CD8-positive, alpha-beta memory T cell (primary cell): ENCODE data around the gene SMYD2. TPM values are rescaled to one million over a fixed set of nuclear protein-coding genes. Genes with fewer than 3 reads are reported as not detected.
A peak's percentile ranks its signal among the peaks of the same experiment; 100 is the strongest.

ENCODE experiments used
- CTCF ChIA-PET: fragments of 350-600 bp; sonication (Branson Sonifier 250); formaldehyde crosslinking; loops from one replicate; lab custom pipeline; 2021; ENCODE audit warnings: antibody characterized with exemption; lab: Charles Lee
- POLR2A ChIA-PET: fragments of 350-600 bp; sonication (Branson Sonifier 250); formaldehyde crosslinking; loops from one replicate; lab custom pipeline; 2021; ENCODE audit warnings: antibody characterized with exemption; lab: Charles Lee
- DNase-seq, 5 donors: peaks; one replicate each; pipeline versions ENCODE4 v3.0.0 to v3.0.0-alpha.2; 2020 to 2022; ENCODE audit warnings: mixed read lengths in 1 of 5
- H3K27ac ChIP-seq: one replicate; pipeline ENCODE4 v1.7.0; 2013; ENCODE audit warnings: low read depth, mild to moderate bottlenecking, low read length, moderate library complexity
- H3K27me3 ChIP-seq: 2 replicates; pipeline ENCODE4 v1.7.0; 2013; ENCODE audit warnings: low read length, mild to moderate bottlenecking; ENCODE audit not compliant: insufficient read depth, poor library complexity, severe bottlenecking
- H3K36me3 ChIP-seq: 2 replicates; pipeline ENCODE4 v1.7.0; 2013; ENCODE audit warnings: mild to moderate bottlenecking, low read length, moderate library complexity; ENCODE audit not compliant: insufficient read depth
- H3K4me1 ChIP-seq: 2 replicates; pipeline ENCODE4 v1.7.0; 2013; ENCODE audit warnings: mild to moderate bottlenecking, low read length, moderate library complexity; ENCODE audit not compliant: insufficient read depth
- H3K4me3 ChIP-seq: 2 replicates; pipeline ENCODE4 v1.7.0; 2013; ENCODE audit warnings: mild to moderate bottlenecking, low read length
- H3K9me3 ChIP-seq: 2 replicates; pipeline ENCODE4 v1.7.0; 2013; ENCODE audit warnings: mild to moderate bottlenecking, low read length
- H3K27ac Mint-ChIP-seq, 8 donors: one replicate each; pipeline ENCODE4 v1.8.0; 2020 to 2021; ENCODE audit warnings: mixed read lengths in 8 of 8, mild to moderate bottlenecking in 6 of 8, inconsistent platforms in 3 of 8, moderate library complexity in 3 of 8
- H3K27me3 Mint-ChIP-seq, 2 donors: one replicate each; pipeline ENCODE4 v1.8.0; 2020 to 2021; ENCODE audit warnings: mixed read lengths in 2 of 2, mild to moderate bottlenecking in 1 of 2, moderate library complexity in 1 of 2
- H3K36me3 Mint-ChIP-seq, 3 donors: one replicate each; pipeline ENCODE4 v1.8.0; 2020 to 2021; ENCODE audit warnings: mixed read lengths in 3 of 3, inconsistent platforms in 1 of 3, mild to moderate bottlenecking in 1 of 3
- H3K4me1 Mint-ChIP-seq, 3 donors: one replicate each; pipeline ENCODE4 v1.8.0; 2020 to 2021; ENCODE audit warnings: mixed read lengths in 3 of 3, inconsistent platforms in 1 of 3, mild to moderate bottlenecking in 1 of 3
- H3K4me3 Mint-ChIP-seq, 7 donors: one replicate each; pipeline ENCODE4 v1.8.0; 2020 to 2021; ENCODE audit warnings: mixed read lengths in 7 of 7, mild to moderate bottlenecking in 6 of 7, moderate library complexity in 4 of 7, inconsistent platforms in 2 of 7
- H3K9me3 Mint-ChIP-seq, 5 donors: one replicate each; pipeline ENCODE4 v1.8.0; 2020 to 2022; ENCODE audit warnings: mixed read lengths in 5 of 5, mild to moderate bottlenecking in 3 of 5, moderate library complexity in 2 of 5, inconsistent platforms in 1 of 5
- polyA plus RNA-seq: library from polyadenylated mRNA; unstranded; fragments of 300-500 nt; fragmentation: Illumina TruSeq; gene quantifications from one replicate; pipeline ENCODE4 v1.2.3, GENCODE V29; 2021
- total RNA-seq, 2 experiments: library from RNA; stranded (reverse); gene quantifications; one replicate each; pipeline ENCODE4 v1.2.3, GENCODE V29; 2021

SMYD2 gene
- total and polyA plus RNA-seq, 3 experiments from 2014 or later, result 23.2 to 46.2 (median 25.9) TPM

DNA sequence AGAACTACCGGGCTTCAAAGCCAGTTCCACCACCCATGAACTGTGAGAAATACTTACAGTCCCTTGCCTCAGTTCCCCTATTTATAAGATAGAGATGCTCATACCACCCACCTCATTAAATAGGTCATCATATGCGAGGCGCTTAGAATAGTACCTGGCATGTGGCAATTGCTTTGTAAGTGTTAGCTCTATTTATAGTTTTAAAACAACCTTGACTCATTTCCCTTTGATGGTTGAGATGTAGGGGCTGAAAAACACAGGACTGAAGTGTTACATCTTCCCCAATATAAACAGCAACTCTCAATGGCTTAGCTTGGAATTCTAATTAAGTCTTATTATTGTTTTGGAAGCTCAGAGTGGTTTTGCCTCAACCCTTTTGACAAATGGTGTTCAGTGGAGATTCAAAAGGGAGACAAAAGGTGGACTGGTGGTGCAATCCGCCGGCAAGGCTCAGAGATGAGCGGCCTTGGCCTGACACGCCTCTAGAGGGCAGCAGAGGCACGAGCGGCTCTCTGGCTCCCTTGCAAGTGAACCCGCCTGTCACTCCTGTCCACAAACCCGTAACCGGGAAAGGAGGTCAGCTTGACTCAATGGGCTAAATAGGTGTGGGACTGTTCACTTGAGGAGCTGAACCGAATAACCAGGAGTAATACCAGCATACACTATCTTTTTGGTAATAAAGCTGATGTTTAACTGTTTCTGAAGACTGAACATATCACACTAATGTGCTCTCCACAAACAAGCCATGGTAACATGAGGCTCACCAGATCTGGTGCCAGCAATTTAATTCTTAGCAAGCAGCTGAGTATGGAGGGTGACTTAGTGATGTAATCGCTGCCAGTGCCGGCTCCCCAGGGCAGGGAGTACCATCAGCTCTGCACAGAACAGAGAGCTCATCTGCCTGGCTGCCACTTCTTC, 19.5 kb upstream of the SMYD2 start:
- Histone ChIP-seq H3K27ac (no peak overlapping the region), H3K36me3 (no peaks in the 10 kb centered on the region), H3K27me3 (peaks cover 18% of the 10 kb centered on the region), H3K4me1 (no peaks in the 10 kb centered on the region), H3K4me3 (no peak overlapping the region), H3K9me3 (no peaks in the 10 kb centered on the region)
- POLR2A ChIA-PET, result interaction anchor here (1.3 kb wide), 1 partner anchor 67 kb away, joined by 6 read pairs; no protein-coding TSS in a partner anchor
- peak; percentile 65 to 83 (median 71) for DNase-seq
- peaks cover 0 to 2% (median 0%) of the 10 kb centered on the region in 5 donors for H3K9me3 Mint-ChIP-seq
- no peak overlapping the region for H3K4me3 Mint-ChIP-seq
- H3K36me3 Mint-ChIP-seq, result no peaks in the 10 kb centered on the region
- H3K4me1 Mint-ChIP-seq, result peaks cover 0 to 6% (median 6%) of the 10 kb centered on the region in 3 donors
- CTCF ChIA-PET, result interaction anchor here (0.6 to 11.5 kb wide), 33 partner anchors 9 to 355 kb away, joined by 3 to 356 read pairs (median 7); partner anchors contain the start of gene SMYD2
- peaks cover 37 to 80% of the 10 kb centered on the region in 2 donors for H3K27me3 Mint-ChIP-seq
- no peak overlapping the region for H3K27ac Mint-ChIP-seq

DNA sequence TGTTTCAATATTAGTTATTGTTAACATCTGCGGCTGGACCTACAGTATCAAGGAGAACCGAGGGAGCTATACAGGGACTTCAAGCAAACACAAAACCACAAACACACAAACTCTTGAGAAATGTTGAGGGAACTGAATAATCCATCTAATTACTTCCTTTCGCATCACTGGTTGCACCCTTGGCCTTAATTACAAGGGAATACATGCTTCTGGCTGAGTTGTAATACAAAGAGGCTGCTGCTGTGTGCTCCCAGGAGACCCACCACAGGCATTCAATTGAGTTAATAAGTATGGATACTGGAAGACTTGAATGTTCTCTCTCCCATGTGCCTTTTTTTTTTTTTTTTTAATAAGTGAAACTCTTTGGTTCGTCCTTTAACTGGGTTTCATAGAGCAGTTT, 16.8 kb upstream of the SMYD2 start:
- DNase-seq, result no peak
- H3K4me3 Mint-ChIP-seq, result no peak overlapping the region
- Histone ChIP-seq H3K27me3 (peaks cover 25% of the 10 kb centered on the region), H3K4me3 (no peak overlapping the region), H3K36me3 (no peaks in the 10 kb centered on the region), H3K4me1 (no peaks in the 10 kb centered on the region), H3K9me3 (no peaks in the 10 kb centered on the region), H3K27ac (no peak overlapping the region)
- H3K4me1 Mint-ChIP-seq, result peaks cover 0 to 6% (median 6%) of the 10 kb centered on the region in 3 donors
- peak overlapping the region in 1 of 8 donors; percentile 40 for H3K27ac Mint-ChIP-seq
- CTCF ChIA-PET, result interaction anchor here (1.7 to 11.5 kb wide), 2 partner anchors 13 to 65 kb away, joined by 6 to 356 read pairs; no protein-coding TSS in a partner anchor
- peaks cover 41 to 62% of the 10 kb centered on the region in 2 donors for H3K27me3 Mint-ChIP-seq
- no peaks in the 10 kb centered on the region for H3K36me3 Mint-ChIP-seq
- POLR2A ChIA-PET, result no interaction called here
- no peaks in the 10 kb centered on the region for H3K9me3 Mint-ChIP-seq

DNA sequence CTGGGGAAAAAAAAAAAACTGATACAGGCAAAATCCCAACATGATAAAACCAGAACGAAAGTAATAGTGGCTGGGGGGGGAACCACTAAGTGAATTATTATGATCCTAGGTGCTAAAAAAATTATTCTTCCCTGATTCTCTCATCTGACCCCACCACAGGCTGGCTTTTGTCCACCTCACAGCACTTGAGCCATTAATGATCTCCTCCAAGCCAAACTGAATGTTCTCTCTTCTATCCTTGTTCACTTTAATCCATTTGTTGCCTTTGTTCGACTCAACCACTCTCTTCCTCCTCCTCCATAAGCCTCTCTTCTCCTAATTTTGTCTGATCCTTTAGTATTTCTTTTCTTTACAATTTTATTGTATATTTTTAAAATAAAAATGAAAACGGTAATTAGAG, 16.0 kb upstream of the SMYD2 start:
- Mint-ChIP-seq H3K4me1 (peaks cover 0 to 6% (median 6%) of the 10 kb centered on the region in 3 donors), H3K9me3 (no peaks in the 10 kb centered on the region), H3K27ac (no peak overlapping the region), H3K36me3 (no peaks in the 10 kb centered on the region), H3K27me3 (peaks cover 35 to 62% of the 10 kb centered on the region in 2 donors), H3K4me3 (no peak overlapping the region)
- POLR2A ChIA-PET, result no interaction called here
- H3K36me3 ChIP-seq, result no peaks in the 10 kb centered on the region
- no peak overlapping the region for H3K4me3 ChIP-seq
- no peaks in the 10 kb centered on the region for H3K9me3 ChIP-seq
- no peaks in the 10 kb centered on the region for H3K4me1 ChIP-seq
- DNase-seq, result no peak
- peaks cover 25% of the 10 kb centered on the region for H3K27me3 ChIP-seq
- CTCF ChIA-PET, result interaction anchor here (1.7 to 11.5 kb wide), 2 partner anchors 12 to 64 kb away, joined by 6 to 356 read pairs; no protein-coding TSS in a partner anchor
- H3K27ac ChIP-seq, result no peak overlapping the region

DNA sequence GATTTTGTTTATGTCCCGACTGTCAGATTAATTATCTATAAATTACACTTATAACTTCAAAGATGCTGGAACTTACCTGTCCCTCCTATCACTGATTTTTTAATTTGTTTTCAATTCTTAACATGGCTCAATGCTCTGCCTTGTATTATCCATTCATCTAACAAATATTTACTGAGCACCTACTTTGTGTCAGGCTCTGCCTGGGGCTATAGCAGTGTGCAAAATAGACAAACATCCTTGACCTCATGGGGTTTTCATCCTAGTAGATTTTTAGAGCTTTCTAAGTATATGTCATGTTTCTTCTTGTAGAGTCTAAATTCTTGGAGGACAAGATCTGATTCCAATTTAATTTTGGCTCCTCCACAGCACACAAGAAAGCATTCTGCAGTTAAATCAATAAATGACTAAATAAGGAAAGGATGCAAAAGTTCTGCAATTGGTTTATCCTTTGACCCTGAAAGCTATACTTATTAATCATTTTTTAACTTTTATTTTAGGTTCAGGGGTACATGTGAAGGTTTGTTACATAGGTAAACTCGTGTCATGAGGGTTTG, 10.8 kb upstream of the SMYD2 start:
- H3K9me3 Mint-ChIP-seq, result peaks cover 0 to 4% (median 2%) of the 10 kb centered on the region in 5 donors
- peaks cover 13 to 25% of the 10 kb centered on the region in 2 donors for H3K27me3 Mint-ChIP-seq
- H3K4me1 Mint-ChIP-seq, result no peaks in the 10 kb centered on the region
- Histone ChIP-seq H3K27ac (no peak overlapping the region), H3K27me3 (peaks cover 6% of the 10 kb centered on the region), H3K36me3 (no peaks in the 10 kb centered on the region), H3K4me3 (no peak overlapping the region), H3K4me1 (no peaks in the 10 kb centered on the region), H3K9me3 (no peaks in the 10 kb centered on the region)
- no peak for DNase-seq
- CTCF ChIA-PET, result interaction anchor here (4.2 to 5.3 kb wide), 2 partner anchors 9 to 60 kb away, joined by 22 to 53 read pairs; no protein-coding TSS in a partner anchor
- POLR2A ChIA-PET, result no interaction called here
- no peak overlapping the region for H3K4me3 Mint-ChIP-seq
- H3K36me3 Mint-ChIP-seq, result no peaks in the 10 kb centered on the region
- no peak overlapping the region for H3K27ac Mint-ChIP-seq

DNA sequence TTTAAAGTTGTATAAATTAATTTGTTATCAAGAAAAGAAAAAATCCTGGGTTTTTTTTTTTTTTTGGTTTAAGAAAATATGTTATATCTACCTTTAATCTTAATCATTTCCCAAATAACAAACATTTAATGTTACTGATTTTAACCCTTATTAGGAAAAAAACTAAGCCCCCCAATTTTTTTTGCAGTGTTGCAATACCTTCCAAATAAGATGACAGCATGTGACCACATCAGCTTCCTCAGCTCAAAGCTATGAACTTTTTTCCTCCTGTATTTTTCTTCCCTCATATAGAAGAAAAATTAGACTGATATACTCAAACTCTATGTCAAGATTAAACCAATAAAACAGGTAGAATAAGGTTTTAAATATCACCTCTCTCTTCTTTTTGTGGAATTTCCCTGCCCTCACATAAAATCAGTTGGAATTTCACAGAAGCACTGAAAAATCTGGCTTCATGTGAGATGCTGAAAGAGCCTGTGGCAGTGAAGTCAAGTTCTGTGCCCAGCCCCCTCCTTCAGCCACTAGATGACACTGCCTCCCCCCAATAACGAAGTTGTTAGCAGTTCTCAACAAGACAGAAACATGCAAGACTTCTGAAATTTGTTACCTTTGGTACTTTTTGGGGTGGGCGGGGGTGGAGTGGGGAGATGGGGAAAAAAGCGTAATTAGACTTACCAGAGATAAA, 9.6 kb upstream of the SMYD2 start:
- Mint-ChIP-seq H3K27me3 (peaks cover 7 to 17% of the 10 kb centered on the region in 2 donors), H3K4me1 (no peaks in the 10 kb centered on the region), H3K36me3 (no peaks in the 10 kb centered on the region), H3K9me3 (peaks cover 0 to 4% (median 2%) of the 10 kb centered on the region in 5 donors), H3K27ac (no peak overlapping the region), H3K4me3 (no peak overlapping the region)
- no peak overlapping the region for H3K27ac ChIP-seq
- no peak for DNase-seq
- H3K9me3 ChIP-seq, result no peaks in the 10 kb centered on the region
- ChIA-PET CTCF (interaction anchor here (4.2 to 5.3 kb wide), 2 partner anchors 10 to 59 kb away, joined by 22 to 53 read pairs; no protein-coding TSS in a partner anchor), POLR2A (no interaction called here)
- no peaks in the 10 kb centered on the region for H3K36me3 ChIP-seq
- H3K4me3 ChIP-seq, result no peak overlapping the region
- peaks cover 6% of the 10 kb centered on the region for H3K27me3 ChIP-seq
- H3K4me1 ChIP-seq, result no peaks in the 10 kb centered on the region

DNA sequence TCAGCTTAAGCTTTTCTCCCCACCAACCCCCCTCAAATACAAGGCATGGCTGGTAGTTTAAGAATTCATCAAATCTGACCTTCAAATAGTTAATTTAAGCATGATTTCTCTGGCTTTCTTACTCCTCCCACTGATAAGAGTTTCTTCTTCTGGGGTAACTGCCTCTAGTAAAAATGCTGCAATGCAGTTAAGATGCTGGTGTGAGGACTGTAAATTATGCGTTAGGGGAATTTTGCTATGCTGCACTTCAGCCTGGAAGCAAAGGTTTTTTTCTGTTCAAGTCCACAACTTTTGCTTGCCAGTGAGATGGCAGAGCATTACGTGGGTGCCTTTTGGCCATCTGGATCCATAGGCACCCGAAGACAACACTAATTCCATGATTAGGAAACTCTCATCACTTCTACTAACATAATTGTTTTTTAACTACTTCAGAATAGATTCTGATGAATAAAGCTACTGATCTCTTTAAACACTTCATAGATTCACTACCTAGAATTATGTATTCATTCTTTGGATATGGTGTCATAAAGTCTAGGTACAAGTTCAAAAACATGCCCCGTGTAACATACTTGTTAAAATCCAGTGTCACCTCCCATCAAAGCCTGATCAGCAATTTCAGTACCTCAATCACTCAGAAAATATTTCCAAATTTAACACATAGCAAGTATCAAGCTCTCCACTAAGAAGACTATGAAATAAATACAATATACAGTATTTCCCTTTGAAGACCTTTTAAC, 8.8 kb upstream of the SMYD2 start:
- H3K27ac Mint-ChIP-seq, result no peak overlapping the region
- H3K4me1 Mint-ChIP-seq, result no peaks in the 10 kb centered on the region
- peaks cover 0 to 4% (median 3%) of the 10 kb centered on the region in 5 donors for H3K9me3 Mint-ChIP-seq
- H3K4me3 Mint-ChIP-seq, result no peak overlapping the region
- POLR2A ChIA-PET, result no interaction called here
- Histone ChIP-seq H3K4me1 (no peaks in the 10 kb centered on the region), H3K9me3 (no peaks in the 10 kb centered on the region), H3K36me3 (no peaks in the 10 kb centered on the region), H3K27me3 (peaks cover 6% of the 10 kb centered on the region), H3K27ac (no peak overlapping the region), H3K4me3 (no peak overlapping the region)
- peaks cover 4 to 17% of the 10 kb centered on the region in 2 donors for H3K27me3 Mint-ChIP-seq
- peaks cover 0 to 1% (median 0%) of the 10 kb centered on the region in 3 donors for H3K36me3 Mint-ChIP-seq
- DNase-seq, result no peak
- CTCF ChIA-PET, result interaction anchor here (4.2 to 5.3 kb wide), 2 partner anchors 11 to 58 kb away, joined by 22 to 53 read pairs; no protein-coding TSS in a partner anchor

DNA sequence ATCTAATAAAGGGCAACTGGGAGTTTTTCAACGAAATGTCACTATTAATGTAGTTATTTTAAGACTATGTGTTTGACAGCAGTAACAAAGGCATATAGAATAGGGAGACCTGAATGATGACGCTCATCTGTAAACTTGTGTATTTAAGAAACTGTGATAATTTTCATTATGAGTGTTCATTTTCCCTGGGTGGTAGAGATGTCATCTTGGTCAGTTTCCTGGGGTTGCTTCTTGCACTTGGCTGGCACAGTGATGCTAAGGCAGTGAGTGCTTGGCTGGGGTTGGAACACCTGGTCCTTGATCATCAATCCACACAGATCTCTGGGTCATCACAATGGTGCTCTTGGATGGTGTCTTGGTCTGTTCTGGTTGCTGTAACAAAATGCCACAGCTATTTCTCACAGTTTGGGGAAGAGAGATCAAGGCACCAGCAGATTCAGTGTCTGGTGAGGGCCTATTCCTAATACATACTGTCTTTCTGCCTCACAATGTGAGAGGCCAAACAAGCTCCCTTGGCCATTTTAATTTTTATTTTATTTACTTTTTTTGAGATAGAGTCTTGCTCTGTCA, 7.9 kb upstream of the SMYD2 start:
- Mint-ChIP-seq H3K4me3 (no peak overlapping the region), H3K27me3 (peaks cover 1 to 12% of the 10 kb centered on the region in 2 donors), H3K4me1 (peaks cover 0 to 8% (median 0%) of the 10 kb centered on the region in 3 donors), H3K9me3 (peaks cover 0 to 4% (median 3%) of the 10 kb centered on the region in 5 donors), H3K36me3 (peaks cover 0 to 1% (median 0%) of the 10 kb centered on the region in 3 donors), H3K27ac (peak overlapping the region in 1 of 8 donors; percentile 22)
- ChIA-PET POLR2A (no interaction called here), CTCF (interaction anchor here (4.2 to 5.3 kb wide), 2 partner anchors 12 to 57 kb away, joined by 22 to 53 read pairs; no protein-coding TSS in a partner anchor)
- peaks cover under 1% of the 10 kb centered on the region for H3K27me3 ChIP-seq
- no peak overlapping the region for H3K27ac ChIP-seq
- no peak overlapping the region for H3K4me3 ChIP-seq
- H3K36me3 ChIP-seq, result no peaks in the 10 kb centered on the region
- H3K9me3 ChIP-seq, result no peaks in the 10 kb centered on the region
- no peaks in the 10 kb centered on the region for H3K4me1 ChIP-seq
- DNase-seq, result no peak
